Loucy (cell line): ENCODE data around the gene SPDEF.

ENCODE experiments used
- H2AFZ ChIP-seq: fragments of 200-600 bp; sonication (generic); 2 replicates; pipeline ENCODE4 v1.6.0; 2016; ENCODE audit warnings: antibody characterized with exemption, mild to moderate bottlenecking, low read length, moderate library complexity
- H3F3A ChIP-seq: fragments of 200-600 bp; 2 replicates; pipeline ENCODE4 v1.6.0; 2016; ENCODE audit warnings: antibody characterized with exemption, low read depth, mild to moderate bottlenecking
- H3K27me3 ChIP-seq: fragments of 200-600 bp; sonication (generic); 2 replicates; pipeline ENCODE4 v1.6.1; 2014; ENCODE audit warnings: low read length, mild to moderate bottlenecking; ENCODE audit not compliant: insufficient read depth, poor library complexity, severe bottlenecking
- H3K36me3 ChIP-seq: fragments of 200-600 bp; sonication (generic); 2 replicates; pipeline ENCODE4 v1.6.1; 2016; ENCODE audit warnings: low read length; ENCODE audit not compliant: insufficient read depth
- H3K4me1 ChIP-seq: fragments of 200-600 bp; sonication (generic); 2 replicates; pipeline ENCODE4 v1.5.1; 2014; ENCODE audit warnings: low read length, mild to moderate bottlenecking; ENCODE audit not compliant: insufficient read depth, poor library complexity, severe bottlenecking
- H3K4me2 ChIP-seq: fragments of 200-600 bp; sonication (generic); 2 replicates; pipeline ENCODE4 v1.6.0; 2014; ENCODE audit warnings: antibody characterized with exemption, low read length, low read depth, mild to moderate bottlenecking; ENCODE audit not compliant: poor library complexity, severe bottlenecking
- H3K4me3 ChIP-seq: fragments of 200-600 bp; sonication (generic); 2 replicates; pipeline ENCODE4 v1.5.1; 2014; ENCODE audit warnings: low read length, mild to moderate bottlenecking, mixed read lengths; ENCODE audit not compliant: poor library complexity, severe bottlenecking
- H3K79me2 ChIP-seq: fragments of 200-600 bp; sonication (generic); 2 replicates; pipeline ENCODE4 v1.6.1; 2014; ENCODE audit warnings: low read length; ENCODE audit not compliant: insufficient read depth
- H3K9ac ChIP-seq: fragments of 200-600 bp; sonication (generic); 2 replicates; pipeline ENCODE4 v1.6.0; 2014; ENCODE audit warnings: mild to moderate bottlenecking, low read depth, low read length, moderate library complexity; ENCODE audit not compliant: poor library complexity, severe bottlenecking
- H3K9me2 ChIP-seq: fragments of 200-600 bp; sonication (generic); replicated peaks from 2 replicates; pipeline ENCODE4 v1.6.1; 2016; ENCODE audit warnings: low read depth, low read length, mixed read lengths
- H3K9me3 ChIP-seq: fragments of 200-600 bp; sonication (generic); 2 replicates; pipeline ENCODE4 v1.6.1; 2014; ENCODE audit warnings: mild to moderate bottlenecking, antibody characterized with exemption, low read length, low read depth; ENCODE audit not compliant: insufficient read depth
- H4K20me1 ChIP-seq: fragments of 200-600 bp; sonication (generic); 2 replicates; pipeline ENCODE4 v1.6.0; 2014; ENCODE audit warnings: antibody characterized with exemption, low read length, mild to moderate bottlenecking; ENCODE audit not compliant: insufficient read depth, poor library complexity, severe bottlenecking
- CTCF ChIP-seq: fragments of 200-600 bp; sonication (generic); conservative IDR thresholded peaks from 2 replicates; pipeline ENCODE4 v1.5.1; 2014; ENCODE audit warnings: mild to moderate bottlenecking, antibody characterized with exemption, low read length
- EZH2phosphoT487 ChIP-seq: fragments of 200-600 bp; IDR thresholded peaks from 2 replicates; pipeline ENCODE4 v1.6.1; 2018; ENCODE audit warnings: antibody characterized with exemption, mild to moderate bottlenecking, moderate library complexity, borderline replicate concordance

The SPDEF gene

GRCh38 chr6:34598712-34599111 is 42.6 kb upstream of the SPDEF start:
- Histone ChIP-seq H3K4me3 (no peak overlapping the region), H3K36me3 (peaks cover 32% of the 10 kb centered on the region; the same call in 1 of the 2 replicates), H2AFZ (no peak overlapping the region), H3K9me2 (no peaks in the 10 kb centered on the region), H3K9me3 (no peaks in the 10 kb centered on the region), H3K4me1 (no peaks in the 10 kb centered on the region), H3K9ac (no peak overlapping the region), H3K79me2 (peaks cover 31% of the 10 kb centered on the region; the same call in 1 of the 2 replicates), H3K27me3 (no peaks in the 10 kb centered on the region), H3F3A (no peaks in the 10 kb centered on the region), H4K20me1 (no peaks in the 10 kb centered on the region), H3K4me2 (no peak overlapping the region)
- TF ChIP-seq EZH2phosphoT487 (no peak), CTCF (no peak)

- H4K20me1 ChIP-seq = no peaks in the 10 kb centered on the region
- no peaks in the 10 kb centered on the region for H3K27me3 ChIP-seq
- peaks cover 27% of the 10 kb centered on the region; the same call in 1 of the 2 replicates for H3K36me3 ChIP-seq
- no peaks in the 10 kb centered on the region for H3F3A ChIP-seq
- no peaks in the 10 kb centered on the region for H3K4me1 ChIP-seq
- H3K4me2 ChIP-seq = no peak overlapping the region
- H2AFZ ChIP-seq = no peak overlapping the region
- H3K4me3 ChIP-seq = no peak overlapping the region
- no peak for TF ChIP-seq EZH2phosphoT487
- no peak for TF ChIP-seq CTCF
- no peaks in the 10 kb centered on the region for H3K9me3 ChIP-seq
- peaks cover 29% of the 10 kb centered on the region; the same call in 1 of the 2 replicates for H3K79me2 ChIP-seq
- H3K9me2 ChIP-seq = no peaks in the 10 kb centered on the region
- no peak overlapping the region for H3K9ac ChIP-seq
These were observed 41.6 kb upstream of the SPDEF start for GRCh38 chr6:34597605-34598353.

- H3K27me3 ChIP-seq = no peaks in the 10 kb centered on the region
- TF ChIP-seq EZH2phosphoT487 (no peak), CTCF (no peak)
- H4K20me1 ChIP-seq = no peaks in the 10 kb centered on the region
- H3K4me1 ChIP-seq = no peaks in the 10 kb centered on the region
- H3K36me3 ChIP-seq = peaks cover 21% of the 10 kb centered on the region; the same call in 1 of the 2 replicates
- H3F3A ChIP-seq = no peaks in the 10 kb centered on the region
- no peak overlapping the region for H3K4me2 ChIP-seq
- H3K9me3 ChIP-seq = no peaks in the 10 kb centered on the region
- H3K79me2 ChIP-seq = peaks cover 30% of the 10 kb centered on the region; the same call in 1 of the 2 replicates
- no peaks in the 10 kb centered on the region for H3K9me2 ChIP-seq
- H3K4me3 ChIP-seq = no peak overlapping the region
- no peak overlapping the region for H3K9ac ChIP-seq
- no peak overlapping the region for H2AFZ ChIP-seq
These were observed 40.7 kb upstream of the SPDEF start for GRCh38 chr6:34596798-34597197.
